Urinary bladder (tissue), 4 donors: ENCODE data around the gene ZFTA. TPM values are rescaled to one million over a fixed set of nuclear protein-coding genes. Genes with fewer than 3 reads are reported as not detected.

ENCODE experiments used
- DNase-seq: peaks from one replicate; pipeline ENCODE4 v3.0.0-alpha.2; 2015; ENCODE audit errors: extremely low spot score
- H3K27ac ChIP-seq: one replicate; pipeline ENCODE4 v1.5.1; 2013; ENCODE audit warnings: low read depth, mild to moderate bottlenecking, moderate library complexity
- H3K36me3 ChIP-seq: one replicate; pipeline ENCODE4 v1.6.1; 2013; ENCODE audit warnings: mild to moderate bottlenecking, moderate library complexity; ENCODE audit not compliant: insufficient read depth
- H3K4me1 ChIP-seq: one replicate; pipeline ENCODE4 v1.6.1; 2013; ENCODE audit warnings: mild to moderate bottlenecking, moderate library complexity; ENCODE audit not compliant: insufficient read depth
- H3K4me3 ChIP-seq: one replicate; pipeline ENCODE4 v1.5.1; 2013; ENCODE audit warnings: low read depth, low read length
- WGBS: extraction: QIAGEN DNeasy Blood & Tissue Kit; methylation state at CpG from one replicate; pipeline ENCODE4 v1.1.7; 2013; 5-methylcytosine and 5-hydroxymethylcytosine counted together
- polyA plus RNA-seq: library from polyadenylated mRNA; stranded (reverse); fragments of 200-250 nt; gene quantifications from one replicate; pipeline ENCODE4 v1.2.3, GENCODE V29; 2013
- total RNA-seq: library from RNA; depleted of rRNA; stranded (reverse); fragments of >200 nt; gene quantifications from one replicate; pipeline ENCODE4 v1.2.3, GENCODE V29; 2014
- donor health status: healthy with polysubstance abuse.
- donor health status: healthy.

Gene ZFTA
- total and polyA plus RNA-seq, 2 donors, result 13.5 to 26.8 TPM

GRCh38 chr11:63767565-63768236, 874 bp downstream of the ZFTA start:
- H3K36me3 ChIP-seq, result no peaks in the 10 kb centered on the region

GRCh38 chr11:63767267-63767564, 1.4 kb downstream of the ZFTA start:
- Histone ChIP-seq H3K4me1 (peaks cover 4% of the 10 kb centered on the region), H3K27ac (no peak overlapping the region), H3K36me3 (no peaks in the 10 kb centered on the region), H3K4me3 (peak overlapping the region; percentile 97)
- 14% methylated on average over 4 of the region's 4 CpGs for WGBS
- DNase-seq, result no peak

More at GRCh38 chr11:63767565-63768236, 874 bp downstream of the ZFTA start:
- H3K4me3 ChIP-seq, result peak overlapping the region; percentile 97
- no peak overlapping the region for H3K27ac ChIP-seq
- WGBS, result under 1% methylated on average over 34 of the region's 34 CpGs
- peak; percentile 61 for DNase-seq
- H3K4me1 ChIP-seq, result peaks cover 4% of the 10 kb centered on the region

GRCh38 chr11:63766531-63767235, 1.9 kb downstream of the ZFTA start:
- peaks cover 4% of the 10 kb centered on the region for H3K4me1 ChIP-seq
- no peak overlapping the region for H3K4me3 ChIP-seq
- DNase-seq, result no peak
- whole genome bisulfite sequencing, result 53% methylated on average over 7 of the region's 7 CpGs
- no peak overlapping the region for H3K27ac ChIP-seq
- no peaks in the 10 kb centered on the region for H3K36me3 ChIP-seq

- Histone ChIP-seq H3K4me1 (peaks cover 4% of the 10 kb centered on the region), H3K27ac (no peak overlapping the region), H3K4me3 (no peak overlapping the region), H3K36me3 (no peaks in the 10 kb centered on the region)
- WGBS, result 82% methylated on average over 18 of the region's 18 CpGs
- DNase-seq, result no peak
Observed at GRCh38 chr11:63765688-63766241, 2.8 kb downstream of the ZFTA start.

GRCh38 chr11:63764679-63765647, 3.6 kb downstream of the ZFTA start:
- H3K4me1 ChIP-seq, result peaks cover 4% of the 10 kb centered on the region
- no peak for DNase-seq

GRCh38 chr11:63764340-63764678, 4.3 kb downstream of the ZFTA start:
- H3K4me1 ChIP-seq, result peaks cover 4% of the 10 kb centered on the region
- no peak for DNase-seq
- WGBS, result 64% methylated on average over 23 of the region's 23 CpGs
- no peaks in the 10 kb centered on the region for H3K36me3 ChIP-seq
- H3K4me3 ChIP-seq, result no peak overlapping the region
- no peak overlapping the region for H3K27ac ChIP-seq

More at GRCh38 chr11:63764679-63765647, 3.6 kb downstream of the ZFTA start:
- H3K27ac ChIP-seq, result no peak overlapping the region
- H3K36me3 ChIP-seq, result no peaks in the 10 kb centered on the region
- WGBS, result 76% methylated on average over 30 of the region's 30 CpGs
- H3K4me3 ChIP-seq, result no peak overlapping the region

GRCh38 chr11:63763496-63764339, 4.9 kb downstream of the ZFTA start:
- Histone ChIP-seq H3K4me1 (peaks cover 4% of the 10 kb centered on the region), H3K27ac (no peak overlapping the region), H3K36me3 (no peaks in the 10 kb centered on the region), H3K4me3 (peak overlapping the region; percentile 37)
- no peak for DNase-seq
- 51% methylated on average over 82 of the region's 82 CpGs for WGBS

GRCh38 chr11:63762654-63763495, 5.7 kb downstream of the ZFTA start:
- no peak for DNase-seq
- peak overlapping the region; percentile 24 for H3K27ac ChIP-seq
- peak overlapping the region; percentile 37 for H3K4me3 ChIP-seq
- H3K36me3 ChIP-seq, result no peaks in the 10 kb centered on the region
- H3K4me1 ChIP-seq, result peaks cover 4% of the 10 kb centered on the region
- WGBS, result 23% methylated on average over 96 of the region's 96 CpGs

- no peak for DNase-seq
- WGBS, result 33% methylated on average over 34 of the region's 34 CpGs
- no peaks in the 10 kb centered on the region for H3K36me3 ChIP-seq
- H3K4me1 ChIP-seq, result peaks cover 4% of the 10 kb centered on the region
- H3K27ac ChIP-seq, result no peak overlapping the region
- peak overlapping the region; percentile 37 for H3K4me3 ChIP-seq
Observed at GRCh38 chr11:63761931-63762653, 6.5 kb downstream of the ZFTA start.

- Histone ChIP-seq H3K27ac (no peak overlapping the region), H3K4me1 (peaks cover 4% of the 10 kb centered on the region), H3K36me3 (peaks cover 2% of the 10 kb centered on the region), H3K4me3 (no peak overlapping the region)
- no peak for DNase-seq
- WGBS, result 76% methylated on average over 10 of the region's 10 CpGs
Observed at GRCh38 chr11:63761188-63761587, 7.4 kb downstream of the ZFTA start.

GRCh38 chr11:63760487-63761079, 8.0 kb downstream of the ZFTA start:
- H3K36me3 ChIP-seq, result peaks cover 3% of the 10 kb centered on the region
- WGBS, result 75% methylated on average over 5 of the region's 5 CpGs
- no peak for DNase-seq

More at GRCh38 chr11:63760487-63761079, 8.0 kb downstream of the ZFTA start:
- peaks cover 4% of the 10 kb centered on the region for H3K4me1 ChIP-seq
- H3K27ac ChIP-seq, result no peak overlapping the region
- H3K4me3 ChIP-seq, result no peak overlapping the region
